Germinal center (tissue), 1 donor: ENCODE measurements around the gene NCOA5.
A peak's percentile ranks its signal among the peaks of the same experiment; 100 is the strongest.

Experiments used
- DNase-seq: peaks from one replicate; pipeline ENCODE4 v3.0.0; 2012; ENCODE audit warnings: mixed read lengths, low spot score

NCOA5 gene

GRCh38 chr20:46014517-46015396, 75.0 kb downstream of the NCOA5 start:
- DNase-seq: no peak

- DNase-seq: peak; percentile 78
Measured at GRCh38 chr20:46013829-46014516, 75.8 kb downstream of the NCOA5 start.

- DNase-seq: no peak
Measured at GRCh38 chr20:46013322-46013828, 76.4 kb downstream of the NCOA5 start.

- DNase-seq: no peak
Measured at GRCh38 chr20:46012921-46013320, 76.8 kb downstream of the NCOA5 start.

- DNase-seq: peak; percentile 58
Measured at GRCh38 chr20:46011631-46012482, 77.9 kb downstream of the NCOA5 start.
